ENCODE results near the gene TMEM179B.
"Not testable (repeated sequence)": the region's sequence is repeated elsewhere in the genome, so short reads cannot be mapped to it uniquely, and the experiment has no call there.

The TMEM179B gene

DNA sequence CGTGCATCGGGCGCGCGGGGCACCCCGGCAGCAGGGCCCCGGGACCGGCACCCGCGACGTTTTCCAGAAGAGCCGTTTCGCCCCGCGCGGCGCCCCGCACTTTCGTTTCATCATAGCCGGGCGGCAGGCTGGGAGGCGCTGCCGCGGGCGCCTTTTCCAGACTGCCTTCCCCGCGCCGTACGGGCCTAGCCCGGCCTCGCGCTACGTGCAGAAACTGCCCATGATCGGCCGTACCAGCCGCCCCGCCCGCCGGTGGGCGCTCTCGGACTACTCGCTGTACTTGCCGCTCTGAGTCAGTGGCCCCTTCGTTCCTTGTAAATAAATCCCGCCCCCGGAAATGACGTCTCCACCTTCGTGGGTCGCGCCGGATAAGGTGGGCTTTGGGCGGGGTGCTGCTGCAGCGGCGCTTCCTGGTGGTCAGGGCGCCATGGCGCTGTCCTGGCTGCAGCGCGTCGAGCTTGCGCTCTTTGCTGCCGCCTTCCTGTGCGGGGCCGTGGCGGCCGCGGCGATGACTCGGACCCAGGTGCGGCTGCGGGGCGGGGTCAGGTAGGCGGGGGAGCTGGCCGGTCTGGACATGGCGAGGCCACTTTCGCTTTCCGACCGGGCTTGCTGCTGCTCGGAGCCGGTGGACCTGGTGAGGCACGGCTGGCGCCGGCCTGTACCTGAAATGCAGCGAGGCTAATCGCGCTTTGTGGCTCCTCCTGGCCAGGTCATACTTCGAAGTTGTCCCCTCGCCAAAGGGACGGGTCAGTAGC is at the start of gene TMEM179B:
Gene TMEM179B, plus strand, starts transcription at position 398 of the 755 bp plus-strand sequence. Its CDS starts 30 bp downstream, at position 428.
- DNase-seq, result peak; percentile 81 to 94

DNA sequence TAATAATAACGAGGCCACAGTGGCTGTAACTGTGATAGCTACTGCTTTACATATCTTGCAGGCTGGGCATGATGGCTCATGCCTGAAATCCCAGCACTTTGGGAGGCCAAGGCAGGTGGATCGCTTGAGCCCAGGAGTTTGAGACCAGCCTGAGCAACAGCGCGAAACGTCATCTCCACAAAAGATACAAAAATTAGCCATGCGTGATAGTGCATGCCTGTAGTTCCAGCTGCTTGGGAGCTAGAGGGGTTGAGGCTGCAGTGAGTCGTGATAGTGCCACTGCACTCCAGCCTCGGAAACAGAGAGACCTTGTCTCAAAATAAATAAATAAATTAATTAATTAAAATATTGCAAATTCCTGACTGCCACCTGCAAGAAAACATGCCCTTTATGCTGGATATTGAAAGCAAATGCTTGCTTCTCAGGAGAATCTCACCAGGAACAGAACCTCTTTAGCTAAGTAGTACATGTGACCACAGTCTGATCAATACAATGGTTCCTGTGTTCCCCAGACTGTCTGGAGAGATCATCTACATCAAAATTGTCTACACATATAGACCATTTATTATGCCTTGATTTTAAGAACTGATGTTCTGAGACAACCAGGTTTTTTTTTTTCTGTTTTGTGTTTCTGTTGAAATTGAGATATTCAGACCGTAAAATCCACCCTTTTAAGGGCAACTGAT is 39.6 kb upstream of the TMEM179B start:
- no peak for DNase-seq

- DNase-seq, result not testable (repeated sequence)
Measured at GRCh38 chr11:62749931-62750330, 37.3 kb upstream of the TMEM179B start.

DNA sequence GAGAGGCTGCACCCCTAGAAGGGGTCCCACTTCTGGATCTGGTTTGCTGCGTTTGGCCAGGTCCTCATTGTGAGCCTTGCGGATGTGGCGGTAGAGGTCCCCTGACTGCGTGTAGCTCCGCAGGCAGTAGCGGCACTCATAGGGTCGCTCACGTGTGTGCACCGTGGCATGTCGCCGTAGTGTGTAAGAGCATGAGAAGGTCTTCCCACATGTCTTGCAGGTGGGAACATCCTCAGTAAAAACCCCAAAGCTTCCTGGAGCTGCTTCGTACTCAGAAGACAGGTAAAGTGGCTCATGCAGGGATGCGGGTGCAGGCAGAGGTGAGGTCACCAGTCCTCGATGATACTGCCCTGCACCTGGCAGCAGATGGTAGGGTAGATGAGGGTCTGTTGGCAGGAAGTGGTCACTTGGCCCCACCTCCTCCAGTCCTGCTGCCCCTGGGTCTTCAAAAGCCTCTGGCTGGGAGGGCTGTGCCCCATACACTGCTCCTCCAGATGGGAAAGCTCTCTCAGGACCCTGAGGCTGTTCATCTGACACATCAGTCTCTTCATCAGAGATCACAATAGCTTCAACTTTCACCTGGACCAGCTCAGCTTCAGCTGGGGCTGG is 34.9 kb upstream of the TMEM179B start:
- no peak for DNase-seq

DNA sequence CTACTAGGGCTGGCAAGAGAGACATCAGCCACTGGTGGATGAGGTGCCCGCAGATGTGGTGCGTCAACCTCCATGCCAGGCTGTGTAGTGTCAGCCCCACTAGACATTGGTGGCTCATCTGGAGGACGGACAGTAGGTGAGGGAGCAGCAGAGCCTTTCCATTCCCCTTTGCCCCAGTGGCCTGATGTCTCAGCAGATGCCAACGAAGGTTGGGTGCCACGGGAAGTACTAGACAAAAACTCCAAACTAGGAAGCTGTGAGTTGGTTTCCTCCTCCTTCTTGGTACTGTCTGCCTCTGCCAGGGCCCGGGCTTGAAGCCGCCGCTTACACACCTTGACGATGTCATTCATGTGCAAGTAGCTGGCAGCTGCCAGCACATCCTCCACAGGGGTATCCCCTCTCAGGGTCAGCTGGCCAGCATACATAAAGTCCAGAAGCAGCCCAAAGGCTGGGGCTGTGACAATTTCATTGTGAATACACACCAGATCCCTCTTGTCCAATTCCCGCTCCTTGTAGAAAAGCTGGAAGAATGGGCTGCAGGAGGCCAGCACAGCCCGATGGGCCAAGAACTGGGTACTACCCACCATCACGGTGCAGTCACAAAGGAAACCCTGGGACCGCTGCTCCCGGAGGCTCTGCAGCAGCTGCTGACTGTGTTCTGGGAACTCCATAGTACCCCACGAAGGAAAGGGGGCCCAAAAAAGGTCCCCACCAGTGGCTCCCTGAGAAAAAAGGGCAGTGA is 34.0 kb upstream of the TMEM179B start:
- DNase-seq, result no peak

DNA sequence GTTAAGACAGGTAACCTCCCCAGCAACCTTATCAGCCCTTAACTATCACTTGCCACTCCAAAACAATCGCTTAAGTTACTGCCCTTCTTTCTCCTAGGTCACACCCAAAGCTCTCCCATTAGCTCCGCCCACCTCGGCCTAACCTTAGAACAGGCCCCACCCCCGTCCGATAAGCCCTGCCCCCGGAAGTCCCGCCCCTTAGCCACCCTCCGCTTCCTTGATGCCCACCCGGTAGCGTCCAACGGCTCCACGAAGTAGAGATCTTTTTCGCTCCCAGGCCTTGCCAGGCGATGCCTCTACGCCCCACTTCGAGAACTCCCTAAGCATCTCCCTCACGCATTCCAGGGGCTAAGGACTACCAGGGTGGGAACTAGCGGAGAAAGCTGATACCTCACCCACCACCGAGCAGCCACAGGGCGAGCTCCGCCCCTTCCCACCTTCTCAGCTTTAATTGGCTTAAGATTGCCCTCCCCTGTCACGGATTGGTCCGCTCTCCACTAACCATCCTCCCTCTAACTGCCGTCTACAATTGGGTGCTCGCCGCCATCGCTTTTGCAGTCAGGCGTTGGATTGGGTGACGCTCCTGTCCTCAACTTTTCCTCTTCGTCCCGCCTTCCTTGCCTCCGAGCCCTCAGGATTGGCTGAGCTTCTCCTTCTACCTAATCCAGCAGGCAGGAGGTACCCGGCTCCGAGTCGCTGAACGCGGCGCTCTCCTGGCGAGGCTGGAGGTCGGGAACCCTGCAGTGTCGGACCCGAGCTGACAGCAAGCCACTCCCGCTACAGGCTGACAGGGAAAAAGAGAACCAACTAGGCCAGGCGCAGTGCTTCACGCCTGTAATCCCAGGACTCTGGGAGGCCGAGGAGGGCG is 33.2 kb upstream of the TMEM179B start, which contains the start of gene ZBTB3:
Gene ZBTB3, minus strand, starts transcription at position 425 of the 868 bp plus-strand sequence. CDS start 496 bp downstream, outside the sequence.
- DNase-seq, result peak; percentile 97 to 100

DNA sequence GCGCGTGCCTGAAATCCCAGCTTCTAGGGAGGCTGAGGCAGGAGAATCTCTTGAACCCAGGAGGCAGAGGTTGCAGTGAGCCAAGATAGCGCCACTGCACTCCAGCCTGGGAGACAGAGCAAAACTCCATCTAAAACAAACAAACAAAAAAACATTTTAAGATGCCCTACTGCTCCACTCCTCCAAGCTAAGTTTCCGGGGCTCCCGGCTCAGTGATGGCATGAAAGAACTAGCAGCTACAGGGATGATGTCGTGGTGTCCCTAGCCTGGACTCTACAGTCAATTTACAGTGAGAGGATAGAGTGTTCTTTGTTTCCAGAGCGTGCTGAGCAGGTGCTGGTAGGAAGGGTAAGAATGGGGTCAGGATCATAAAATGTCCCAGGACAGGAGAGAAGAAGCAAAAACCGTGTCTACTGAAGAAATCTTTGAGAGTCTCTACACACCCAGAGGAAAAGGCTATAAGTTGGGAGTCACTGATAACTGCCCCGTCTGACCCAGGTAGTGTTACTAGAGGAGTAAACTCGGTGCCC is 32.1 kb upstream of the TMEM179B start:
- DNase-seq, result no peak

- DNase-seq, result no peak
Measured at GRCh38 chr11:62757846-62758788, 29.1 kb upstream of the TMEM179B start.

DNA sequence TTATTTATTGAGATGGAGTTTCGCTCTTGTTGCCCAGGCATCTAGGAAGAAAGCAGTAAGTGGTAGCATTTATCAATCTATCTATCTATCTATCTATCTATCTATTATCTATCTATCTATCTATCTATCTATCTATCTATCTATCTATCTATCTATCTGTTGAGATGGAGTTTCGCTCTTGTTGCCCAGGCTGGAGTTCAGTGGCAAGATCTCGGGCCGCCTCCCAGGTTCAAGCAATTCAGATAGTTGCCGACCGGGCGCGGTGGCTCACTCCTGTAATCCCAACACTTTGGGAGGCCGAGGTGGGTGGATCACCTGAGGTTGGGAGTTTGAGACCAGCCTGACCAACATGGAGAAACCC is 26.4 kb upstream of the TMEM179B start:
- not testable (repeated sequence) for DNase-seq

GRCh38 chr11:62770778-62771143 is 16.4 kb upstream of the TMEM179B start:
- DNase-seq, result no peak

DNA sequence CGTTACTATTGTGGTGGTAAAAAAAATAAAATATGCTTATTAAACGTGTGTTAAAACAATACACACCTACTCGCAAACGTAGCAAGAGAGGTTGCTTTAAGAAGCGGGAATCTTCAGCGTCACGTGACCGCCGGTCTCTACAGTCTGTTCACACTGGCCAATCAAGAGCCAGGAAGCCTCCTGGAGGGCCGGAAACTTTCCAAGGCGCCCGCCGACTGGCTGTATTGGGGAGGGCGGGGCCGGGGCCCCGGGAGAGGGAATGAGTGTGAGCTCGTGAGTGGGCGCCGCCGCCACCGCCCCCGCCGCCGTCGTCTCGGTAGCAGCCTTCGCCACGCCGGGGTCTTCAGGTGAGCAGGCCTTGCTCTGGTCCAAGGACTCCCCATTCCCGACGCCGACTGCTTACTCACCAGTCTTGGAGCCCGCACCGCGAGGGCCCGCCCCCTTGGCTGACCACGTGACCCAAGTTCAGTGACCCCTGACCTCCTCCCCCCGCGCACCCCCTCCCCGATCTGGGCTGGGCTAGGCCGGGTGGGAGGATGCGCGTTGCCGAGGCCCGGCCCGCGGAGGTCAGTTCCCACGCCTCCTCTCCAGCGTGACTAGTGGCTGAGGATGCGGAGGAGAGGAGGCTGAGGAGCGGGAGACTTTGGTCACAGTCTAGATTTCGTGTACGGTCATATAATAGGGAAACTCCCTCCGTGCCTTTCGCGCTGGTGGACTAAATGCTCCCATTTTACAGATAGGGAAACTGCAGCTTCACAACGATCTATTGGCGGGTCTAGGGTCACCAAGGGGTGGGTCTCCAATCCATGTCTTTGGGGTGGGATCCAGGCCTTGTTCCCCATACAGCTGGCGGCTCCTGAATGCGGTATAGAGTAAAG is 15.8 kb upstream of the TMEM179B start, which contains the start of gene TAF6L:
Gene TAF6L, plus strand, starts transcription at position 253 of the 878 bp plus-strand sequence. CDS start 4,388 bp downstream, outside the sequence.
- peak; percentile 98 for DNase-seq

- no peak for DNase-seq
Measured at GRCh38 chr11:62774407-62774806, 12.8 kb upstream of the TMEM179B start.

GRCh38 chr11:62775646-62776045 is 11.6 kb upstream of the TMEM179B start:
- no peak for DNase-seq

GRCh38 chr11:62777389-62777788 is 9.8 kb upstream of the TMEM179B start:
- no peak for DNase-seq

GRCh38 chr11:62778441-62778840 is 8.8 kb upstream of the TMEM179B start:
- no peak for DNase-seq

- no peak for DNase-seq
Measured at GRCh38 chr11:62782753-62783152, 4.4 kb upstream of the TMEM179B start.

DNA sequence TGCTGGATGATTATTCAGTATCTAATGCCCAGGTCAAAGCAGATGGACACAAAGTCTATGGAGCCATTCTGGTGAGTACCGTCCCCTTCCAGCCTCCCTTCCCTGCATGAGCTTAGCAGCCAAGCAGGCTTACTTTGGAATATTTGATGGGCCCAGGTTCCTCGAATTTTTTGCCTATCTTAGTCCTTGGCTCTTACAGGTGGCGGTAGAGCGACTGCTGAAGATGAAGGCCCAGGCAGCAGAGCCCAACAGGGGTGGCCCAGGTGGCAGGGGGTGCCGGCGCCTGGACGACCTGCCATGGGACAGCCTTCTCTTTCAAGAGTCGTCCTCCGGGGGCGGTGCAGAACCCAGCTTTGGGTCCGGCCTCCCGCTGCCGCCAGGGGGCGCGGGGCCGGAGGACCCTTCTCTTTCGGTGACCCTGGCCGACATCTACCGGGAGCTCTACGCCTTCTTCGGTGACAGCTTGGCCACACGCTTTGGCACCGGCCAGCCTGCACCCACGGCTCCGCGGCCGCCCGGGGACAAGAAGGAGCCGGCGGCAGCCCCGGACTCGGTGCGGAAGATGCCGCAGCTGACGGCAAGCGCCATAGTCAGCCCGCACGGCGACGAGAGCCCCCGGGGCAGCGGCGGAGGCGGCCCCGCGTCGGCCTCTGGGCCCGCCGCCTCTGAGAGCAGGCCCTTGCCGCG is 741 bp upstream of the TMEM179B start:
- DNase-seq, result peak; percentile 58

DNA sequence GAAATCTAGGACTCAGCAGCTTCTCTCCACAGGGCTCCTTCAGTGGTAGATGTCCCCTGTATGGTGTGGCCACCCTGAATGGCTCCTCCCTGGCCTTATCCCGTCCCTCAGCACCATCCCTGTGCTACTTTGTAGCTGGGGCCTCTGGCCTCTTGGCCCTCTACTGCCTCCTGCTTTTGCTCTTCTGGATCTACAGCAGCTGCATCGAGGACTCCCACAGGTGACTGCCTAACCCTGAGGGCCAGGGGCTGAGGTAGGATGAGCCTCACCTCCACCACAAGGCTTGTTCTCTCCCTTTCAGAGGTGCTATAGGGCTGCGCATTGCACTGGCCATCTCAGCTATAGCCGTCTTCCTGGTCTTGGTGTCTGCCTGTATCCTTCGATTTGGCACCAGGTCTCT is 1.8 kb downstream of the TMEM179B start:
- DNase-seq, result no peak

DNA sequence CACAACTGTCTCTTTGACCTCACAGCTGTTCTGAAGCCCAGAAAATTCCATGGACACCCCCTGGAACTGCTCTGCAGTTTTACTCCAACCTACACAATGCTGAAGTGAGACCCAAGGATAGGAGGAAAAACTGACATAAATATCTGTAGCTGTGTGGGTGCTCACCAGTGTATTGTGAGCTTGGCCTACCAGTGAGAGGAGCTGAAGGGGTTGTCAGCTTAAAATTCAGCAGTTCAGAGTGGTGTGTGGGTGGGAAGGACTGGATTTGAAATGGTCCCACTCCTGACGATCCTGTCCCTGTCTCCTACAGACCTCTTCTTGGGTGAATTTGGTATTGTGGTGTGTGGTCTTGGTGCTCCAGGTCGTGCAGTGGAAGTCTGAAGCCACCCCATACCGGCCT is 2.4 kb downstream of the TMEM179B start:
- no peak for DNase-seq
